K562 (cell line): ENCODE measurements around the gene MYO1D. TPM values are rescaled to one million over a fixed set of nuclear protein-coding genes. Genes with fewer than 3 reads are reported as not detected.
A peak's percentile ranks its signal among the peaks of the same experiment; 100 is the strongest.

Experiments
- ARID3A ChIP-seq: IDR thresholded peaks from 2 replicates; pipeline ENCODE4 v1.6.1; 2012; ENCODE audit warnings: low read depth, low read length, improper control_type of control experiment, borderline replicate concordance
- CGGBP1 ChIP-seq: fragments of 250-450 bp; sonication (Bioruptor Pico); IDR thresholded peaks from 2 replicates; pipeline ENCODE4 v1.9.0; 2021; ENCODE audit warnings: mild to moderate bottlenecking
- HCFC1 ChIP-seq: IDR thresholded peaks from 2 replicates; pipeline ENCODE4 v1.6.1; 2012; ENCODE audit warnings: low read depth, low read length, improper control_type of control experiment
- HNRNPK ChIP-seq: fragments of 200-400 bp; formaldehyde crosslinking; IDR thresholded peaks from one replicate; pipeline ENCODE4 v1.6.1; 2018; ENCODE audit warnings: mild to moderate bottlenecking, low read depth, low read length; ENCODE audit not compliant: poor library complexity, severe bottlenecking
- POLR2B ChIP-seq: fragments of 450-650 bp; IDR thresholded peaks from 2 replicates; pipeline ENCODE4 v1.6.1; 2018; ENCODE audit warnings: low read depth; ENCODE audit not compliant: partially characterized antibody
- RNF2 ChIP-seq: sonication (generic); IDR thresholded peaks from 2 replicates; pipeline ENCODE4 v1.6.1; 2016
- TSHZ1 ChIP-seq: fragments of 250-450 bp; sonication (Bioruptor Pico); IDR thresholded peaks from 2 replicates; pipeline ENCODE4 v1.4.0; 2020; ENCODE audit warnings: mild to moderate bottlenecking, moderate library complexity
- ZBTB40 ChIP-seq, 2 experiments: fragments of 450-650 bp in 1 of 2; sonication (generic) in 1 of 2; formaldehyde crosslinking in 1 of 2; IDR thresholded peaks; 2 replicates each; pipeline versions ENCODE4 v1.7.1 to v1.9.0; 2016 to 2022; ENCODE audit warnings: inconsistent platforms in 1 of 2, mild to moderate bottlenecking in 1 of 2, missing genetic modification reagents in 1 of 2
- ZC3H4 ChIP-seq: sonication (generic); formaldehyde crosslinking; IDR thresholded peaks from 2 replicates; pipeline ENCODE4 v1.9.0; 2021; ENCODE audit warnings: missing genetic modification reagents, borderline replicate concordance
- ZKSCAN1 ChIP-seq: fragments of 150-350 bp; IDR thresholded peaks from 2 replicates; pipeline ENCODE4 v1.6.1; 2016; ENCODE audit warnings: low read depth, low read length
- ZNF146 ChIP-seq: IDR thresholded peaks from one replicate; pipeline ENCODE4 v1.6.1; 2018; ENCODE audit warnings: missing compliant biosample characterization; ENCODE audit not compliant: unreplicated experiment
- ZNF41 ChIP-seq: fragments of 250-450 bp; sonication (Bioruptor Pico); conservative IDR thresholded peaks from 2 replicates; pipeline ENCODE4 v1.4.0; 2020; ENCODE audit warnings: mild to moderate bottlenecking
- ZNF507 ChIP-seq: conservative IDR thresholded peaks from 2 replicates; pipeline ENCODE4 v1.6.1; 2017; ENCODE audit warnings: missing genetic modification characterization, missing compliant biosample characterization
- polyA plus RNA-seq, 8 experiments: library from polyadenylated mRNA; depleted of rRNA in 4 of 8; stranded (reverse) in 5 of 8; unstranded in 3 of 8; fragments of >200 nt; fragmentation: Nextera tagmentation in 2 of 8; fragmentation: Illumina TruSeq in 1 of 8; extraction: Ambion mirVana in 2 of 8; extraction: Trizol in 1 of 8; gene quantifications; 2 replicates each; pipeline versions ENCODE4 v1.2.1 to v1.2.3, GENCODE V29; 2011 to 2014; ENCODE audit warnings: inconsistent platforms in 1 of 8, missing spikeins in 1 of 8
- total RNA-seq, 7 experiments: library from RNA; depleted of rRNA in 6 of 7; stranded (reverse); fragments of >200 nt in 6 of 7; fragmentation: Illumina TruSeq in 2 of 7; extraction: Trizol in 2 of 7; gene quantifications; 2 replicates each; pipeline versions ENCODE4 v1.2.1 to v1.2.3, GENCODE V29; 2011 to 2021; ENCODE audit warnings: low replicate concordance in 1 of 7

Gene MYO1D
- total and polyA plus RNA-seq, 9 of the 15 experiments (the other 6 are each of a cell fraction or from before 2014, with no cell fraction given), result 2.1 to 71.2 (median 45.4) TPM

- no peak for TF ChIP-seq TSHZ1 (CRISPR knock-in tag)
- TF ChIP-seq HCFC1, result no peak; the same call in 1 of the 2 replicates
- TF ChIP-seq ZNF41 (CRISPR knock-in tag), result 0 out of 2 replicates have a peak, but pooled peaks have one; percentile 51
- no peak for TF ChIP-seq ZC3H4 (CRISPR knock-in tag)
- TF ChIP-seq ZBTB40 (IDR thresholded peaks at IDR 0.05), result no peak
- no peak for TF ChIP-seq ZBTB40 (CRISPR knock-in tag; IDR thresholded peaks at IDR 0.05)
- TF ChIP-seq CGGBP1 (CRISPR knock-in tag), result no peak
- no peak for TF ChIP-seq ZKSCAN1
- TF ChIP-seq POLR2B, result no peak
- TF ChIP-seq ZNF146 (CRISPR knock-in tag), result no peak
- no peak for TF ChIP-seq ZNF507
- no peak for TF ChIP-seq ARID3A
- no peak for TF ChIP-seq RNF2
- no peak for TF ChIP-seq HNRNPK
Measured at GRCh38 chr17:32877164-32877764, 340 bp upstream of the MYO1D start (continued).
